Left forelimb (tissue), 1 donor: ENCODE measurements around the gene PTTG2.

Experiments used
- DNase-seq: peaks from one replicate; pipeline ENCODE4 v3.0.0-alpha.2; 2018; ENCODE audit warnings: low spot score

The PTTG2 gene

GRCh38 chr4:38009421-38009820 lies 49.2 kb downstream of the PTTG2 start:
- no peak for DNase-seq

DNA sequence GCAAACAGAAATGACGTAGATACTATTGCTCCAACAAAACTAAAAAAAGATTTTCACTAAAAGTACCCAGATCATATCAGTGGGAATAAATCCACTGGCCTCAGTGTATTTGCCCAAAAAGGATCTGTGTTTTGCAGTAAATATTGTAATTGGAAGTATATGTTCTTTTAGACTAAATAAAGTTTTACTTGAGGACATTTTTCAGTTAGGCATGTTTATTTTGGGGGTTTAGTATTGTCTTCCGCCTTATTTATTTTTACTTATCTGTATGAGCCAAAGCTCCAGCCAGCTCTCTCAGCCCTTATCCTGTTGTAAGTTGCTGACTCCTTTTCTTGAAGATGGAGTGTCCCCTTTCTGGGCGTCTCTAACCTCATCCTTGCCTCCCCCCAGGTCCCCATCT lies 49.8 kb downstream of the PTTG2 start:
- DNase-seq = no peak
